A549 (cell line): Measurements from ENCODE around the gene RNPS1. TPM values are rescaled to one million over a fixed set of nuclear protein-coding genes. Genes with fewer than 3 reads are reported as not detected.

ENCODE experiments used
- ATAC-seq, 2 experiments: fragments of 200-7000 bp in 1 of 2; fragments of >200 bp in 1 of 2; cut with Nextera tagmentation in 1 of 2; cut with Tn5 transposase in 1 of 2; 3 replicates each; pipeline versions ENCODE4 v1.8.0 to v1.9.1; 2018 to 2020; ENCODE audit warnings: mild to moderate bottlenecking in 1 of 2, moderate library complexity in 1 of 2
- CTCF ChIA-PET: fragments of 300-600 bp; sonication (Branson Sonifier 250); formaldehyde crosslinking; extraction: SDS; loops from one replicate; lab custom pipeline; 2021; ENCODE audit warnings: antibody characterized with exemption, inconsistent platforms; lab: Yijun Ruan, JAX
- POLR2A ChIA-PET: fragments of 350-600 bp; formaldehyde crosslinking; extraction: SDS; loops from one replicate; lab custom pipeline; 2021; ENCODE audit warnings: antibody characterized with exemption, inconsistent platforms; lab: Yijun Ruan, JAX
- DNase-seq, 2 experiments: peaks; one replicate each; pipeline versions ENCODE4 v3.0.0 to v3.0.0-alpha.2; 2011 to 2016; ENCODE audit warnings: low read depth in 1 of 2, low spot score in 1 of 2
- FAIRE-seq: peaks from 2 replicates; lab custom pipeline; 2011; peaks lifted over from hg19 to GRCh38; lab: Jason Lieb, UNC
- H3K27ac ChIP-seq, 2 experiments: fragments of >200 bp; sonication (Bioruptor Twin); formaldehyde crosslinking; 3 replicates each; pipeline ENCODE4 v1.5.1; 2016 to 2017
- H3K4me1 ChIP-seq: fragments of >200 bp; sonication (Bioruptor Twin); formaldehyde crosslinking; 3 replicates; pipeline ENCODE4 v1.6.1; 2016
- H3K4me2 ChIP-seq: fragments of >200 bp; sonication (Bioruptor Twin); formaldehyde crosslinking; 3 replicates; pipeline ENCODE4 v1.6.1; 2016
- H3K4me3 ChIP-seq: fragments of >200 bp; sonication (Bioruptor Twin); formaldehyde crosslinking; 3 replicates; pipeline ENCODE4 v1.5.1; 2016
- H3K9me3 ChIP-seq: fragments of >200 bp; sonication (Bioruptor Twin); formaldehyde crosslinking; 3 replicates; pipeline ENCODE4 v1.6.1; 2016
- CBX8 ChIP-seq: fragments of 200-600 bp; sonication (generic); IDR thresholded peaks from 2 replicates; pipeline ENCODE4 v1.6.1; 2016
- CEBPB ChIP-seq, 2 experiments: fragments of >200 bp in 1 of 2; sonication (Bioruptor Twin) in 1 of 2; formaldehyde crosslinking in 1 of 2; IDR thresholded peaks; 2 replicates each; pipeline ENCODE4 v1.6.1; 2012 to 2016
- CHD2 ChIP-seq: fragments of 150-350 bp; IDR thresholded peaks from 2 replicates; pipeline ENCODE4 v1.6.1; 2014; ENCODE audit warnings: low read length; ENCODE audit not compliant: partially characterized antibody
- CHD4 ChIP-seq: fragments of 200-600 bp; sonication (generic); IDR thresholded peaks from 2 replicates; pipeline ENCODE4 v1.6.1; 2016; ENCODE audit warnings: antibody characterized with exemption, mild to moderate bottlenecking, borderline replicate concordance
- EP300 ChIP-seq, 2 experiments: fragments of >200 bp; sonication (Bioruptor Twin); formaldehyde crosslinking; IDR thresholded peaks; 2 replicates in 1 of 2; 3 replicates in 1 of 2; pipeline ENCODE4 v1.6.1; 2016 to 2017
- FOSB ChIP-seq: fragments of 250-450 bp; sonication (Bioruptor Pico); IDR thresholded peaks from 2 replicates; pipeline ENCODE4 v1.5.0; 2020; ENCODE audit warnings: mild to moderate bottlenecking, moderate library complexity
- FOSL2 ChIP-seq, 2 experiments: fragments of 450-650 bp in 1 of 2; fragments of >200 bp in 1 of 2; sonication (Bioruptor Twin) in 1 of 2; formaldehyde crosslinking; IDR thresholded peaks; 2 replicates each; pipeline versions ENCODE4 v1.5.0 to v1.6.1; 2016 to 2020; ENCODE audit warnings: mild to moderate bottlenecking in 1 of 2, moderate library complexity in 1 of 2
- GATA3 ChIP-seq: IDR thresholded peaks from 2 replicates; pipeline ENCODE4 v1.6.1; 2012; ENCODE audit warnings: borderline replicate concordance
- HOXA7 ChIP-seq: fragments of 250-450 bp; sonication (Bioruptor Pico); IDR thresholded peaks from 2 replicates; pipeline ENCODE4 v1.5.0; 2020; ENCODE audit warnings: mild to moderate bottlenecking, moderate library complexity
- JUNB ChIP-seq: fragments of >200 bp; sonication (Bioruptor Twin); formaldehyde crosslinking; IDR thresholded peaks from 2 replicates; pipeline ENCODE4 v1.6.1; 2016
- KDM5A ChIP-seq: fragments of 200-600 bp; sonication (generic); IDR thresholded peaks from 2 replicates; pipeline ENCODE4 v1.6.1; 2016; ENCODE audit warnings: antibody characterized with exemption, mild to moderate bottlenecking
- MAFK ChIP-seq: fragments of 450-650 bp; IDR thresholded peaks from 2 replicates; pipeline ENCODE4 v1.6.1; 2014; ENCODE audit not compliant: partially characterized antibody
- MAZ ChIP-seq: fragments of 150-350 bp; IDR thresholded peaks from 2 replicates; pipeline ENCODE4 v1.6.1; 2014; ENCODE audit warnings: antibody characterized with exemption, low read depth, low read length, borderline replicate concordance
- POLR2AphosphoS2 ChIP-seq: conservative IDR thresholded peaks from 2 replicates; pipeline ENCODE4 v1.6.1; 2012; ENCODE audit warnings: low read length, improper control_type of control experiment, inconsistent platforms
- RARB ChIP-seq: fragments of 250-450 bp; sonication (Bioruptor Pico); IDR thresholded peaks from 2 replicates; pipeline ENCODE4 v1.8.0; 2021; ENCODE audit warnings: mild to moderate bottlenecking, moderate library complexity
- TFCP2L1 ChIP-seq: fragments of 250-450 bp; sonication (Bioruptor Pico); IDR thresholded peaks from 2 replicates; pipeline ENCODE4 v1.5.0; 2021; ENCODE audit warnings: mild to moderate bottlenecking
- ZC3H11A ChIP-seq: fragments of 450-650 bp; IDR thresholded peaks from 2 replicates; pipeline ENCODE4 v1.6.1; 2014; ENCODE audit warnings: antibody characterized with exemption, mild to moderate bottlenecking
- WGBS: methylation state at CpG from one replicate; pipeline ENCODE4 v1.1.6; 2017; ENCODE audit errors: missing lambda C conversion rate; 5-methylcytosine and 5-hydroxymethylcytosine counted together
- polyA plus RNA-seq, 4 experiments: library from polyadenylated mRNA; depleted of rRNA in 3 of 4; stranded (reverse); fragments of >200 nt; fragmentation: RNase III in 1 of 4; extraction: RNeasy Plus Mini Kit Qiagen cat#74134 plus additional on column Dnase treatment in 1 of 4; gene quantifications; 2 replicates in 3 of 4; 3 replicates in 1 of 4; pipeline ENCODE4 v1.2.3, GENCODE V29; 2011 to 2017
- TF ChIP-seq, protein P1 (sequence below): fragments of >200 bp; sonication (Bioruptor Twin); formaldehyde crosslinking; IDR thresholded peaks from 3 replicates; pipeline ENCODE4 v1.5.1; 2016
- TF ChIP-seq, protein P2 (sequence below): fragments of 150-350 bp; IDR thresholded peaks from 2 replicates; pipeline ENCODE4 v1.6.1; 2014; ENCODE audit warnings: low read depth, mild to moderate bottlenecking, low read length
- TF ChIP-seq, protein P3 (sequence below): fragments of >200 bp; sonication (Bioruptor Twin); formaldehyde crosslinking; IDR thresholded peaks from 3 replicates; pipeline ENCODE4 v1.6.1; 2016
- TF ChIP-seq, protein P4 (sequence below): IDR thresholded peaks from 2 replicates; pipeline ENCODE4 v1.6.1; 2012

Gene RNPS1
- polyA plus RNA-seq, 2 of the 4 experiments (the other 2 are of a cell fraction) = 183 to 200 TPM

DNA sequence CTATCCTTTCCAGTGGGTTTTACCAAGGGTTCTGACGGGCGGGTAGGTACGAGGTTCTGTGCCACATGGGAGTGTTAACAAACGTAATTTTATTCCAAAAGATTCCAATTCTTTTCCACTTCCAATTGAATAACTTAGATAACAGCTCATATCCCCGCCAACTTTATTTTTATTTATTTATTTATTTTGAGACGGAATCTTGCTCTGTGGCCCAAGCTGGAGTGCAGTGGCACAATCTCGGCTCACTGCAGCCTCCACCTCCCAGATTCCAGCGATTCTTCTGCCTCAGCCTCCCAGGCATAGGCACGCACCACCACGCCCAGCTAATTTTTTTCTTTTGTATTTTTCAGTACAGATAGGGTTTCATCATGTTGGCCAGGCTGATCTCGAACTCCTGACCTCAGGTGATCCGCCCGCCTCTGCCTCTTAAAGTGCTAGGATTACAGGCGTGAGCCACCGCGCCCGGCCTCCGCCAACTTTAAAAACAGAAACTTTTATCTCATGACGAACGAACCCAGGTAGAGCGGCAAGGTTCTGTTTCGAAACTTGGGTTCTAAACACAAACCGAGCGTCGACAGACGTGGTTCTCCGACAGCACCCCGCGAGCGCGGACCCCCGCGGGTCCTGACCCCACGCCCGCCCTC, 17.2 kb downstream of the RNPS1 start:
- Histone ChIP-seq H3K4me2 (peak overlapping the region; percentile 70), H3K27ac (peak overlapping the region; percentile 96 to 98), H3K9me3 (no peaks in the 10 kb centered on the region), H3K4me3 (peak overlapping the region; percentile 91), H3K4me1 (peaks cover 20% of the 10 kb centered on the region)
- peak in 1 of 2 experiments; percentile 46; a peak in 1 of 4 replicates for TF ChIP-seq CEBPB (IDR thresholded peaks at IDR 0.05)
- no peak for TF ChIP-seq GATA3
- 0 out of 2 replicates have a peak, but pooled peaks have one; percentile 60 for TF ChIP-seq FOSB
- no peak for FAIRE-seq
- DNase-seq = peak in 1 of 2 experiments; percentile 67
- WGBS = 1% methylated on average over 32 of the region's 35 CpGs
- ChIA-PET POLR2A (interaction anchor here (0.6 to 4.9 kb wide), 16 partner anchors 8 to 432 kb away, joined by 3 to 25 read pairs (median 4); partner anchors contain the start of genes DNASE1L2, KCTD5, PGP and RNPS1), CTCF (interaction anchor here (0.6 to 3.5 kb wide), 20 partner anchors 9 to 254 kb away, joined by 3 to 33 read pairs (median 4); partner anchors contain the start of gene CASKIN1)
- peak in 1 of 2 experiments; percentile 7; a peak in 3 of 6 replicates for ATAC-seq

DNA sequence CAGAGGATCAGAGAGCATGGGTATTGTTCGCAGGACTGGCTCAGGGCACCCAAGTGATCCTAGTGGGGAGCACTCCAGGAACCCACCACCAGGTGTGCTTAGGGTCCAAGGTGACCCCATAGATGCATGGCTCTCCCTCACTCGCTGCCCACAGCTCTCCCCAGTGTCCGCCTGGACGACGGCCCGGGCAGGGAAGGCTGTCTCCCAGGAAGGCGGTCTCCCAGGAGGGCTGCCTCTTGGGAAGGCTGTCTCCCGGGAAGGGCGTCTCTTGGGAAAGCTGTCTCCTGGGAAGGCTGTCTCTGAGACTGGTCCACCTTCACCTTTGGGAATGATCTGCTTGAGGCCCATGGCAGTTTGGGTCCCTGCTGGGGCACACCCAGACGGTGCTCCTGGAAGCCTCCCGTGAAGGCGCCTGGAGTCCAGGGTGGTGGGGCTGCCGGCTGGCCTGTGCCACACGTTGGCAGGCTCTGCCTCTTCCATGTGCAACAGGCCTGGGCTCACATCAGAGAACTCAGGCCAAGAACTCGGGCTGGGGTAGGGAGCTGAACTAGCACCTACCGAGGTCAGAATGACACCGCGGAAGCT, 21.5 kb downstream of the RNPS1 start:
- H3K27ac ChIP-seq = no peak overlapping the region
- DNase-seq (no peak), ATAC-seq (no peak), FAIRE-seq (no peak)
- ChIA-PET CTCF (no interaction called here), POLR2A (no interaction called here)
- TF ChIP-seq, protein P1, sequence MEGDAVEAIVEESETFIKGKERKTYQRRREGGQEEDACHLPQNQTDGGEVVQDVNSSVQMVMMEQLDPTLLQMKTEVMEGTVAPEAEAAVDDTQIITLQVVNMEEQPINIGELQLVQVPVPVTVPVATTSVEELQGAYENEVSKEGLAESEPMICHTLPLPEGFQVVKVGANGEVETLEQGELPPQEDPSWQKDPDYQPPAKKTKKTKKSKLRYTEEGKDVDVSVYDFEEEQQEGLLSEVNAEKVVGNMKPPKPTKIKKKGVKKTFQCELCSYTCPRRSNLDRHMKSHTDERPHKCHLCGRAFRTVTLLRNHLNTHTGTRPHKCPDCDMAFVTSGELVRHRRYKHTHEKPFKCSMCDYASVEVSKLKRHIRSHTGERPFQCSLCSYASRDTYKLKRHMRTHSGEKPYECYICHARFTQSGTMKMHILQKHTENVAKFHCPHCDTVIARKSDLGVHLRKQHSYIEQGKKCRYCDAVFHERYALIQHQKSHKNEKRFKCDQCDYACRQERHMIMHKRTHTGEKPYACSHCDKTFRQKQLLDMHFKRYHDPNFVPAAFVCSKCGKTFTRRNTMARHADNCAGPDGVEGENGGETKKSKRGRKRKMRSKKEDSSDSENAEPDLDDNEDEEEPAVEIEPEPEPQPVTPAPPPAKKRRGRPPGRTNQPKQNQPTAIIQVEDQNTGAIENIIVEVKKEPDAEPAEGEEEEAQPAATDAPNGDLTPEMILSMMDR = no peak
- no peak for TF ChIP-seq RARB (CRISPR knock-in tag)
- TF ChIP-seq CBX8 = no peak
- TF ChIP-seq, protein P2, sequence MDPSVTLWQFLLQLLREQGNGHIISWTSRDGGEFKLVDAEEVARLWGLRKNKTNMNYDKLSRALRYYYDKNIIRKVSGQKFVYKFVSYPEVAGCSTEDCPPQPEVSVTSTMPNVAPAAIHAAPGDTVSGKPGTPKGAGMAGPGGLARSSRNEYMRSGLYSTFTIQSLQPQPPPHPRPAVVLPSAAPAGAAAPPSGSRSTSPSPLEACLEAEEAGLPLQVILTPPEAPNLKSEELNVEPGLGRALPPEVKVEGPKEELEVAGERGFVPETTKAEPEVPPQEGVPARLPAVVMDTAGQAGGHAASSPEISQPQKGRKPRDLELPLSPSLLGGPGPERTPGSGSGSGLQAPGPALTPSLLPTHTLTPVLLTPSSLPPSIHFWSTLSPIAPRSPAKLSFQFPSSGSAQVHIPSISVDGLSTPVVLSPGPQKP = no peak
- no peak for TF ChIP-seq HOXA7 (CRISPR knock-in tag)
- TF ChIP-seq FOSL2 (IDR thresholded peaks at IDR 0.05) = no peak
- TF ChIP-seq FOSL2 (CRISPR knock-in tag; IDR thresholded peaks at IDR 0.05) = no peak
- no peak for TF ChIP-seq JUNB
- TF ChIP-seq ZC3H11A = no peak
- TF ChIP-seq KDM5A = no peak
- TF ChIP-seq MAZ = no peak
- no peak overlapping the region for H3K4me3 ChIP-seq
- no peaks in the 10 kb centered on the region for H3K9me3 ChIP-seq
- peaks cover 6% of the 10 kb centered on the region; the same call in 2 of the 3 replicates for H3K4me1 ChIP-seq
- no peak overlapping the region for H3K4me2 ChIP-seq
- 88% methylated on average over 15 of the region's 18 CpGs for WGBS

DNA sequence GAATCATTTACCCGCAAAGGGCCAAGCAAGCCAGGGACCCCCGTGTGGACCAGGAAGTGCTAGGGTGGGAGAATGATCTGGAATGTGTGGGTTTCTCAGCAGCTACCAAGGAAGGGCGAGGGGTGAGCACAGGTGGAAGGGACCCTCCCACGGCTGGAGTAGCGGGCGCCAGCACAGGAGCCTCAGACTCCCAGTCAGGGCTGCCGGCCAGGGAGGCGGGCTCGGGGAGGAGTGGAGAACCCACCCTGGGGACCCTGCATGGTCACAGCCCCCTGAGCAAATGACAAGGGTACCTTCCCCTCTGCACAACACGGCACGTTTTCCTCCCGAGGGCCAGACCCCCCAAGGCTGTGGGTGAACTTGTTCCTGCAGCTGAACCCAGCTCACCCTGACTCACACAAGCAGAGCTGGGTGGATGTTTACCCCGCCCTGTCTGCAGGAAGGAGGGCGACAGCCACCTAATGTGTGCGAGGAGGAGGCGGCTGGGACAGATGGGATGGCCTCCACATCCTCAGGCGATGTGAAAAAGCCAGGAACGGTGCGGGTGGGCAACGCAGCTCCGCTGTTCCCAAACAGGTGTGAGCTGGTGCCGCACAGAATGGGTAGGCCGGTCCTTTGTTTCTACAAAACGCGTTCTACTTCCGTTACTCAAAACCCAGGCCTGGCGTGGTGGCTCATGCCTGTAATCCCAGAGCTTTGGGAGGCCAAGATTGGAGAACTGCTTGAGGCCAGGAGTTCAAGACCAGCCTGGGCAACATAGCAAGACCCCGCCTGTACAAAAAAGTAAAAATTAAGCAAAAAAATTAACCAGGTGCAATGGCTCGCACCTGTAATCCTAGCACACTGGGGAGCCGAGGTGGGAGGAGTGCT, 22.8 kb downstream of the RNPS1 start:
- no peak for TF ChIP-seq CHD4
- no peak for TF ChIP-seq FOSB
- no peak for TF ChIP-seq MAFK
- TF ChIP-seq TFCP2L1 (CRISPR knock-in tag) = no peak
- TF ChIP-seq, protein P3, sequence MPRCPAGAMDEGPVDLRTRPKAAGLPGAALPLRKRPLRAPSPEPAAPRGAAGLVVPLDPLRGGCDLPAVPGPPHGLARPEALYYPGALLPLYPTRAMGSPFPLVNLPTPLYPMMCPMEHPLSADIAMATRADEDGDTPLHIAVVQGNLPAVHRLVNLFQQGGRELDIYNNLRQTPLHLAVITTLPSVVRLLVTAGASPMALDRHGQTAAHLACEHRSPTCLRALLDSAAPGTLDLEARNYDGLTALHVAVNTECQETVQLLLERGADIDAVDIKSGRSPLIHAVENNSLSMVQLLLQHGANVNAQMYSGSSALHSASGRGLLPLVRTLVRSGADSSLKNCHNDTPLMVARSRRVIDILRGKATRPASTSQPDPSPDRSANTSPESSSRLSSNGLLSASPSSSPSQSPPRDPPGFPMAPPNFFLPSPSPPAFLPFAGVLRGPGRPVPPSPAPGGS = no peak
- TF ChIP-seq CHD2 = no peak
- TF ChIP-seq, protein P4, sequence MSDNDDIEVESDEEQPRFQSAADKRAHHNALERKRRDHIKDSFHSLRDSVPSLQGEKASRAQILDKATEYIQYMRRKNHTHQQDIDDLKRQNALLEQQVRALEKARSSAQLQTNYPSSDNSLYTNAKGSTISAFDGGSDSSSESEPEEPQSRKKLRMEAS = no peak
- no peak for TF ChIP-seq EP300 (IDR thresholded peaks at IDR 0.05)
- no peak for TF ChIP-seq ZC3H11A
- TF ChIP-seq GATA3 = no peak
- TF ChIP-seq POLR2AphosphoS2 = no peak
- no peak for TF ChIP-seq MAZ
- ATAC-seq = peak; percentile 10 to 17; a peak in 2 of 6 replicates
- FAIRE-seq = no peak
- 85% methylated on average over 26 of the region's 30 CpGs for whole genome bisulfite sequencing
- no peak overlapping the region for H3K4me2 ChIP-seq
- DNase-seq = no peak
- peaks cover 6% of the 10 kb centered on the region; the same call in 2 of the 3 replicates for H3K4me1 ChIP-seq
- CTCF ChIA-PET = interaction anchor here (0.6 to 0.8 kb wide), 2 partner anchors 9 to 255 kb away, joined by 3 read pairs; partner anchors contain the start of gene DNASE1L2
- POLR2A ChIA-PET = no interaction called here
- H3K27ac ChIP-seq = no peak overlapping the region
- no peaks in the 10 kb centered on the region for H3K9me3 ChIP-seq
- no peak overlapping the region for H3K4me3 ChIP-seq
